ENCODE data around the gene CYB561. TPM values are rescaled to one million over a fixed set of nuclear protein-coding genes. Genes with fewer than 3 reads are reported as not detected.

Gene CYB561
- total RNA-seq, 6 experiments from 2014 or later: 7.4 to 21.9 (median 11.4) TPM

- Histone ChIP-seq H3K9me3 (no peaks in the 10 kb centered on the region), H3K36me3 (no peaks in the 10 kb centered on the region), H3K27me3 (no peaks in the 10 kb centered on the region), H3K27ac (no peak overlapping the region), H3K4me1 (peaks cover 0 to 9% (median 0%) of the 10 kb centered on the region in 4 donors), H3K4me3 (no peak overlapping the region)
- ATAC-seq (no peak), DNase-seq (peak in 1 of 3 donors; percentile 48)
- intact Hi-C loops (cut with DNase I): no loop called here
- WGBS (ENCODE audit: insufficient coverage, low coverage, low lambda C conversion rate, missing lambda C conversion rate): 73% methylated on average over 3 of the region's 46 CpGs
- TF ChIP-seq CTCF (IDR thresholded peaks at IDR 0.05): no peak
- no peak for TF ChIP-seq POLR2A (IDR thresholded peaks at IDR 0.05)
Measured at GRCh38 chr17:63438092-63439051, 7.7 kb downstream of the CYB561 start.

GRCh38 chr17:63437287-63438091, 8.6 kb downstream of the CYB561 start:
- no peak overlapping the region for H3K27ac ChIP-seq
- no peak overlapping the region for H3K4me3 ChIP-seq
- no peaks in the 10 kb centered on the region for H3K27me3 ChIP-seq
- peak in 1 of 3 donors; percentile 54 for DNase-seq
- intact Hi-C loops (cut with DNase I): no loop called here
- no peak for ATAC-seq
- TF ChIP-seq CTCF (IDR thresholded peaks at IDR 0.05) (no peak), POLR2A (IDR thresholded peaks at IDR 0.05) (no peak)
- no peaks in the 10 kb centered on the region for H3K9me3 ChIP-seq
- H3K36me3 ChIP-seq: no peaks in the 10 kb centered on the region
- peaks cover 0 to 16% (median 2%) of the 10 kb centered on the region in 4 donors for H3K4me1 ChIP-seq
- WGBS (ENCODE audit: insufficient coverage, low coverage, low lambda C conversion rate, missing lambda C conversion rate): 62% methylated on average over 5 of the region's 55 CpGs

GRCh38 chr17:63436523-63437110, 9.5 kb downstream of the CYB561 start:
- H3K36me3 ChIP-seq: no peaks in the 10 kb centered on the region
- DNase-seq: peak in 1 of 3 donors; percentile 56

More at GRCh38 chr17:63436523-63437110, 9.5 kb downstream of the CYB561 start:
- H3K9me3 ChIP-seq: no peaks in the 10 kb centered on the region
- intact Hi-C loops (cut with DNase I): no loop called here
- no peaks in the 10 kb centered on the region for H3K27me3 ChIP-seq
- no peak overlapping the region for H3K27ac ChIP-seq
- TF ChIP-seq POLR2A (IDR thresholded peaks at IDR 0.05): no peak
- TF ChIP-seq CTCF (IDR thresholded peaks at IDR 0.05): peak in 1 of 4 donors; percentile 4
- H3K4me1 ChIP-seq: peaks cover 0 to 24% (median 7%) of the 10 kb centered on the region in 4 donors
- WGBS (ENCODE audit: insufficient coverage, low coverage, low lambda C conversion rate, missing lambda C conversion rate): 77% methylated on average over 3 of the region's 17 CpGs
- no peak overlapping the region for H3K4me3 ChIP-seq
- no peak for ATAC-seq

Measured in right lobe of liver (tissue), 6 donors.